ENCODE results near the gene DLX3. TPM values are rescaled to one million over a fixed set of nuclear protein-coding genes. Genes with fewer than 3 reads are reported as not detected.

DLX3 gene
- total RNA-seq, 1 experiment from 2014 or later: 4.9 TPM

DNA sequence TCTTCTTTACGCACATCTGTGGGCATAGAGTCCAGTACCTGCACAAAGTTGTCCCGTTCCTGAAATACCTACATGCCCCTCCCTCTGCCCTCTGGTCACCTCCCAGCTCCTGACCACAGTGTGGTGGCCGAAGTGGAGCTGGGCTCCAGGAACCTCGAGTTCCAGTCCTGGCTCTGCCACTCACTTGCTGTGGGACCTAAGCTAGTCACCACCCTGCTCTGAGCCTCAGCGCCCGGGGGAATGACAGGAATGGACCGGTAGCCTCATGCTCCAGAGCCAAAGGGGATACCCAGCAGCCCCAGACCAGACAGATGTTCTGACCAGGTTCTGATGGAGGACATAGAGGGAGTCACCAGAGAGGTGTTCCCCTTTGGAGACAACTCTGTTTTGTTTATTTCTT lies 34.2 kb upstream of the DLX3 start:
- Histone ChIP-seq H3K4me3 (ENCODE audit: low read depth, low read length) (no peak overlapping the region), H3K27me3 (replicated peaks; ENCODE audit: control insufficient read depth, insufficient read depth, low read length) (no peaks in the 10 kb centered on the region), H3K9me3 (no peaks in the 10 kb centered on the region), H3K36me3 (ENCODE audit: control insufficient read depth, insufficient read depth, low read length) (no peaks in the 10 kb centered on the region), H3K4me1 (no peaks in the 10 kb centered on the region)
- DNase-seq: no peak
- no peaks in the 10 kb centered on the region for H3K36me3 Mint-ChIP-seq (ENCODE audit: insufficient read depth, unreplicated experiment)
- peaks cover 12% of the 10 kb centered on the region for H3K4me1 Mint-ChIP-seq (ENCODE audit: low read depth, unreplicated experiment)
- intact Hi-C loops (cut with micrococcal nuclease; ENCODE audit: unreplicated experiment): no loop called here
- TF ChIP-seq, protein P1, sequence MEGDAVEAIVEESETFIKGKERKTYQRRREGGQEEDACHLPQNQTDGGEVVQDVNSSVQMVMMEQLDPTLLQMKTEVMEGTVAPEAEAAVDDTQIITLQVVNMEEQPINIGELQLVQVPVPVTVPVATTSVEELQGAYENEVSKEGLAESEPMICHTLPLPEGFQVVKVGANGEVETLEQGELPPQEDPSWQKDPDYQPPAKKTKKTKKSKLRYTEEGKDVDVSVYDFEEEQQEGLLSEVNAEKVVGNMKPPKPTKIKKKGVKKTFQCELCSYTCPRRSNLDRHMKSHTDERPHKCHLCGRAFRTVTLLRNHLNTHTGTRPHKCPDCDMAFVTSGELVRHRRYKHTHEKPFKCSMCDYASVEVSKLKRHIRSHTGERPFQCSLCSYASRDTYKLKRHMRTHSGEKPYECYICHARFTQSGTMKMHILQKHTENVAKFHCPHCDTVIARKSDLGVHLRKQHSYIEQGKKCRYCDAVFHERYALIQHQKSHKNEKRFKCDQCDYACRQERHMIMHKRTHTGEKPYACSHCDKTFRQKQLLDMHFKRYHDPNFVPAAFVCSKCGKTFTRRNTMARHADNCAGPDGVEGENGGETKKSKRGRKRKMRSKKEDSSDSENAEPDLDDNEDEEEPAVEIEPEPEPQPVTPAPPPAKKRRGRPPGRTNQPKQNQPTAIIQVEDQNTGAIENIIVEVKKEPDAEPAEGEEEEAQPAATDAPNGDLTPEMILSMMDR (IDR thresholded peaks at IDR 0.05; ENCODE audit: insufficient read depth in 1 of 2, low read depth in 1 of 2, low read length in 1 of 2, severe bottlenecking in 1 of 2, unreplicated experiment in 1 of 2): no peak
- H3K27me3 Mint-ChIP-seq (ENCODE audit: insufficient read depth, unreplicated experiment): no peaks in the 10 kb centered on the region
- CTCF ChIA-PET: interaction anchor here (0.6 to 1.3 kb wide), 2 partner anchors 65 to 268 kb away, joined by 3 read pairs; no protein-coding TSS in a partner anchor
- no peak overlapping the region for H3K27ac Mint-ChIP-seq (ENCODE audit: unreplicated experiment)
- POLR2A ChIA-PET: no interaction called here
- no peak overlapping the region for H3K4me3 Mint-ChIP-seq (ENCODE audit: unreplicated experiment)
- no peaks in the 10 kb centered on the region for H3K9me3 Mint-ChIP-seq (ENCODE audit: unreplicated experiment)
- BruUV-seq (replicated peaks): no TSS peak

GRCh38 chr17:50028736-50029120 lies 33.7 kb upstream of the DLX3 start:
- no TSS peak for BruUV-seq (replicated peaks)
- Mint-ChIP-seq H3K4me3 (ENCODE audit: unreplicated experiment) (no peak overlapping the region), H3K27ac (ENCODE audit: unreplicated experiment) (peak overlapping the region; percentile 71), H3K27me3 (ENCODE audit: insufficient read depth, unreplicated experiment) (no peaks in the 10 kb centered on the region), H3K36me3 (ENCODE audit: insufficient read depth, unreplicated experiment) (no peaks in the 10 kb centered on the region), H3K9me3 (ENCODE audit: unreplicated experiment) (no peaks in the 10 kb centered on the region), H3K4me1 (ENCODE audit: low read depth, unreplicated experiment) (peaks cover 7% of the 10 kb centered on the region)
- no peaks in the 10 kb centered on the region for H3K4me1 ChIP-seq
- no peaks in the 10 kb centered on the region for H3K27me3 ChIP-seq (replicated peaks; ENCODE audit: control insufficient read depth, insufficient read depth, low read length)
- TF ChIP-seq, protein P1 (IDR thresholded peaks at IDR 0.05; ENCODE audit: insufficient read depth in 1 of 2, low read depth in 1 of 2, low read length in 1 of 2, severe bottlenecking in 1 of 2, unreplicated experiment in 1 of 2): no peak
- CTCF ChIA-PET: interaction anchor here (1.3 kb wide), 1 partner anchor 66 kb away, joined by 3 read pairs; no protein-coding TSS in a partner anchor
- DNase-seq: no peak
- intact Hi-C loops (cut with micrococcal nuclease; ENCODE audit: unreplicated experiment): no loop called here
- no peaks in the 10 kb centered on the region for H3K36me3 ChIP-seq (ENCODE audit: control insufficient read depth, insufficient read depth, low read length)
- no peaks in the 10 kb centered on the region for H3K9me3 ChIP-seq
- POLR2A ChIA-PET: no interaction called here
- no peak overlapping the region for H3K4me3 ChIP-seq (ENCODE audit: low read depth, low read length)

- no peak overlapping the region for H3K4me3 Mint-ChIP-seq (ENCODE audit: unreplicated experiment)
- peak overlapping the region; percentile 71 for H3K27ac Mint-ChIP-seq (ENCODE audit: unreplicated experiment)
- BruUV-seq (replicated peaks): no TSS peak
- H3K27me3 Mint-ChIP-seq (ENCODE audit: insufficient read depth, unreplicated experiment): no peaks in the 10 kb centered on the region
- H3K4me1 Mint-ChIP-seq (ENCODE audit: low read depth, unreplicated experiment): peaks cover 7% of the 10 kb centered on the region
- POLR2A ChIA-PET: no interaction called here
- H3K4me3 ChIP-seq (ENCODE audit: low read depth, low read length): no peak overlapping the region
- intact Hi-C loops (cut with micrococcal nuclease; ENCODE audit: unreplicated experiment): loop anchor here (1.0 to 2.0 kb wide), 2 partner anchors 29 to 59 kb away; partner anchors contain the start of gene ITGA3
- no peaks in the 10 kb centered on the region for H3K36me3 Mint-ChIP-seq (ENCODE audit: insufficient read depth, unreplicated experiment)
- H3K9me3 Mint-ChIP-seq (ENCODE audit: unreplicated experiment): no peaks in the 10 kb centered on the region
- TF ChIP-seq, protein P1 (IDR thresholded peaks at IDR 0.05; ENCODE audit: insufficient read depth in 1 of 2, low read depth in 1 of 2, low read length in 1 of 2, severe bottlenecking in 1 of 2, unreplicated experiment in 1 of 2): no peak
- no peaks in the 10 kb centered on the region for H3K9me3 ChIP-seq
- DNase-seq: no peak
- no peaks in the 10 kb centered on the region for H3K27me3 ChIP-seq (replicated peaks; ENCODE audit: control insufficient read depth, insufficient read depth, low read length)
- H3K36me3 ChIP-seq (ENCODE audit: control insufficient read depth, insufficient read depth, low read length): no peaks in the 10 kb centered on the region
- no peaks in the 10 kb centered on the region for H3K4me1 ChIP-seq
- CTCF ChIA-PET: interaction anchor here (0.9 to 1.3 kb wide), 2 partner anchors 29 to 66 kb away, joined by 3 read pairs; no protein-coding TSS in a partner anchor
These were observed 33.1 kb upstream of the DLX3 start for GRCh38 chr17:50027881-50028735.
